GM21717 (cell line): ENCODE measurements around the gene METTL25B.

Experiments
- ATAC-seq: cut with Tn5 transposase; IDR thresholded peaks from one replicate; pipeline ENCODE4 v1.9.1; 2021; ENCODE audit warnings: mild to moderate bottlenecking, moderate library complexity; ENCODE audit not compliant: unreplicated experiment

METTL25B gene

DNA sequence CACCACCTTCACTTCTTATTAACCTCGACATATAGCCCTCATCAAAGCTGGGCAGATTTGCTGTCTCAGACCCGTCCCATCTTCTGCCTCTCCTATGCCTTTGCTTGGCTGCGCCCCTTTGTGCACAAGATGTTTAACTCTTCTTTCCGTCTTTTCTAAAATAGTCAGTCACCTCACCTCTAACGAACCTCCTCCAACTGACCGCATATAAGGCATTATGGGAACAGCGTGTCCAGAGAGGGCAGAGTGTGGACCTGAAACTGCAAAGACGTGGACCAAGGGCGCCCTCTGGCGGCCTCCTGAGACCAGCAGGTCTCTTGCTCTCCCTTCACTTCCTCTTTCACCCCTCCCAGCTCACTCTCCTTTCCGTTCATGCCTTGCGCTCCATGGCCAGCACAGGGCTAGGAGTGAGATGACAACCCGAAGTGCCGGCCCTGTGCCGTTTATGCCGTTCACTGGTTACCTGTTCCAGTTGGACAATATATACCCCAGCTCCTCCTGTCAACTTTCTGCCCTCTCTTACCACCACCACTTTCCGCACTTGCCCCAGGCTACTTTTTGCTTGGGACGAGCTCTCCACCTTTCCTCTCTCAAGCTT, 2.5 kb upstream of the METTL25B start:
- ATAC-seq = peak; percentile 34

DNA sequence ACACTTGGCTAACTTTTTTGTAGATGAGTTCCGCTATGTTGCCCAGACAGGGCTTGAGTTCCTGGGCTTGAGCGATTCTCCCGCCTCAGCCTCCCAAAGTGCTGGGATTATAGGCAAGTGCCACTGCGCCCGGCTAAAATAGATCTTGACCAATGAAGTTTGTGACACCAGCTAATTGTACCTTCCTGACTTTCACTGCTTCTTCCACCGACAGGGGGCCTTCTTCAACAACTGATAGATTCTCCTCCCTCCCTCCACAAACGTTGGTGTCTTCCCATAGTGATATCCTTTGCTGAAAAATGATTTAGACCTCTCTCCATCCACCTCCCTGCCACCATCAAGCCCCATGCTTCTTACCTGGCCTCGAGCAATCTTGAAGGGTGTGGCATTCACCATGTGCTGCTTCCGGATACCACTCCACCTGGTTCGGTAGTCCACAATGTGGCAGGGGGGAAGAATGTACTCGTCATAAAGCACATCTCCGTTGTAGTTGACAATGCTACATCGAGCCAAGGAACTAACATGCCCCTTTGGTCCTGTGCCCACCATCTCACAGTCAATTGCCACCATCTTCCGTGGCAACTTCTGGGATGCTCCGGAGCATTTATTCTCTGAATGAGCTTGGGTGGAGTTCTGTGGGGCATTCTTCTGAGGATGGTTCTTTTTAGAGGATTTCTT, 1.6 kb upstream of the METTL25B start:
- no peak for ATAC-seq

DNA sequence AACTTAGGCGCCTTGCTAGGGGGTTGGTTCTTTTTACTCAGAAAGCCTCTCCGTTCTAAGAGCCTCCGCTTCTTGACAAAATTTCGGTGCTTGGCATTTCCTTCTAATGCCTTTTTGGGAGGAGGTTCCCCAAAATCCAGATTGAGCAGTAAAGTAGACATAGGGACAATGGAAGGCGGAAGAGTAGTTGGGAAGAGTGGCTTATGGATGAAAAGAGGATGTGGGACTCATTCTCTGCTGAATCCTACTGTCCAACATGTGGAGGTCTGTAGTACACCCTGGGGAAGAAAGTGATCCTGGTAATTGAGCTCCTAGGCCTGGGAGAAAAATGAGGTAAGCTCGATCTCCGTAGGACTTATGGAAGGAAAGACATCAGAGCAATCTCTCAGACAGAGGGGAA, 777 bp upstream of the METTL25B start:
- no peak for ATAC-seq

GRCh38 chr1:156728599-156729462, 562 bp downstream of the METTL25B start, which contains the start of gene ISG20L2:
Gene ISG20L2 (minus strand): TSS chr1:156728766. CDS start chr1:156727652, 1,114 bp downstream.
- peak; percentile 83 for ATAC-seq

- ATAC-seq = no peak
Observed at GRCh38 chr1:156733989-156734584, 5.8 kb downstream of the METTL25B start.

GRCh38 chr1:156738407-156738806, 10.1 kb downstream of the METTL25B start:
- no peak for ATAC-seq

DNA sequence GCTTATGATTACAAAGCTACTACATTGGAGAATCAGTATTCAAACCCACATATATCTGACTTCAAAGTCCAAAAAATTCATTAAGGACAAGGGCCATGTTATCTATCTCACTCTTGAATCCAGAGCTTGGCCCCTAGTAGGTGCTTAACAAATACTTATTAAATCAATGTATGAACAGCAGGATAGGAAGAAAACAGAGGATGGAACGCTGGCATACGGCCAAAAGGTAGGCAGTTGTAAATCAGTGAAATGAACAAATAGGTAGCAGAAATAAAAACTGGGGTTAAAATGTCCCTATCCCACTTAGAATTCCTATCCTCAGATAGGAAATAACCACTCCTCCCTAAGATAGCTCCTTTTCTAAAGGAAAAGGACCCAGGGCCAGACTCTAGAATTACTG, 10.6 kb downstream of the METTL25B start:
- ATAC-seq = no peak

GRCh38 chr1:156740237-156740740, 12.0 kb downstream of the METTL25B start:
- ATAC-seq = no peak

GRCh38 chr1:156740741-156741480, 12.6 kb downstream of the METTL25B start, which contains the start of gene MRPL24:
Gene MRPL24 (minus strand): TSS chr1:156741088. CDS start chr1:156738704, 2,384 bp downstream.
- ATAC-seq = peak; percentile 56

GRCh38 chr1:156741481-156741983, 13.3 kb downstream of the METTL25B start:
- ATAC-seq = no peak

- ATAC-seq = no peak
Observed at GRCh38 chr1:156742017-156742416, 13.7 kb downstream of the METTL25B start.

- ATAC-seq = no peak
Observed at GRCh38 chr1:156742801-156743200, 14.5 kb downstream of the METTL25B start.

DNA sequence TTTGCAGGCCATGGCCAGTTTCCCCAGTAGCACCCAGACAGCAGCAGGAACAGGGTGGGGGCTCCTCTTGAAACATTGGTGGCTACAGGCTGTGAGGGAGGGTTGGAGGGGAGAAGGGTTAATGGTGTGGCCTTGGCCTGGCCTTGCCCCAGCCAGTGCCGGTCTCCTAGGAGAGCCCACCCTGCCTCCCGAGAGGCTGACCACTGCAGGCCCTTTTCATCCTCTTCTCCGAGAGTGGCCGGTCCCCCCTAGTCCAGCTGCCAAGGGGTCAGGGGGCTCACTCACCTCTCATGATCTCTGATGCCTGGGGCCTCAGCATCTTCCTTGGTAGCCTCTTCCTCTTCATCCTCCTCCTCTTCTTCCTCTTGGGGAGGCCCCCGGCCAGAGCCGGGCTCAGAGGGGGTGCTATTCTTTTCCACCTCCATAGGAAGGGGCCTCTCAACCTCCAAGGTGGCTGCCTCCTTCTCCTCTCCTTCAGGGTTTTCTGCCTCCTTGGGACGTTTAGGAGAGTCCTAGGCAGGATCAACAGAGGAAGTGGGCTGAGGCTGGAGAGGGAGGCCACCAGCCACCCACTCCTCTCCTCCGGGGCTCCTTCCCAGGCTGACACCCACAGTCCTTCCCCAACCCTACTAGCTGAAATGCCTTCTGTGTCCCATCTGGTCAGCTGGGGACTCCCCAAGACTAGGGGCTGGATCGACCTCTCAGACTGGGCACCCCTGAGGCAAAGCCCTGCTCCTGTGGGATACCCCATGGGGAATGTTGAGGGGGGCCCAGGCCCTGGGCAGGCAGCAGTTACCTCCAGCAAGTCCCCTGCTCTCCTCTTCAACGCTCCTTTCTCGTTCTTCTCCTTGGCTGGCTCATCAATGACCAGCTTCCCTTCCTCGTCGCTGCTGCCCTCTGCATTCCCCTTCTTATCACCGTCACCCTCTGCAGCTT, 15.4 kb downstream of the METTL25B start:
- no peak for ATAC-seq

- no peak for ATAC-seq
Observed at GRCh38 chr1:156744344-156744743, 16.1 kb downstream of the METTL25B start.

GRCh38 chr1:156744786-156745419, 16.6 kb downstream of the METTL25B start:
- ATAC-seq = no peak

DNA sequence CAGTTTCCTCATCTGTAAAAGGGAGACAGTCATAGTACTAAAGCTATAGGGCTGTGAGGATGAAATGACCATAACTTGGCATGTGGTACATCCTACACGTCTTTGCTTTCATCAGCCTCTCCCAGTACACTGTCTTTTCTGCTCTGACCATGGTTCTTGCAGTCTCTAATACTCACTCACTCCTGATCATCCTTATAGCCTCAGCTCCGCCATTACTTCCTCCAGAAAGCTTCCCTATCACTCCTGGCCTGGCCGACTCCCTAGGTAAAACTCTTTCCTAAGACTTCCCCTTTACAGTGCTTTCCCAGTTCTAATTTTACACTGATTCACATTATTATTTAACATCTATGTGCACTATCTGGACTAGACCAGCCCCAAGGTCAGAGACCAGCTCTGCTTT, 17.6 kb downstream of the METTL25B start:
- ATAC-seq = no peak

GRCh38 chr1:156746406-156746727, 18.1 kb downstream of the METTL25B start:
- ATAC-seq = no peak

- ATAC-seq = no peak
Observed at GRCh38 chr1:156746728-156747631, 18.7 kb downstream of the METTL25B start.
